ENCODE results near the gene CLN3.

GRCh38 chr16:28495795-28496749 lies 4.2 kb upstream of the CLN3 start:
- TF ChIP-seq CTCF (conservative IDR thresholded peaks at IDR 0.05): no peak
- no peak for TF ChIP-seq ZFX (IDR thresholded peaks at IDR 0.05)

Data from C4-2B (cell line).